ENCODE measurements around the gene TTC39C.
"Not testable (repeated sequence)": the region's sequence is repeated elsewhere in the genome, so short reads cannot be mapped to it uniquely, and the experiment has no call there.

The TTC39C gene

DNA sequence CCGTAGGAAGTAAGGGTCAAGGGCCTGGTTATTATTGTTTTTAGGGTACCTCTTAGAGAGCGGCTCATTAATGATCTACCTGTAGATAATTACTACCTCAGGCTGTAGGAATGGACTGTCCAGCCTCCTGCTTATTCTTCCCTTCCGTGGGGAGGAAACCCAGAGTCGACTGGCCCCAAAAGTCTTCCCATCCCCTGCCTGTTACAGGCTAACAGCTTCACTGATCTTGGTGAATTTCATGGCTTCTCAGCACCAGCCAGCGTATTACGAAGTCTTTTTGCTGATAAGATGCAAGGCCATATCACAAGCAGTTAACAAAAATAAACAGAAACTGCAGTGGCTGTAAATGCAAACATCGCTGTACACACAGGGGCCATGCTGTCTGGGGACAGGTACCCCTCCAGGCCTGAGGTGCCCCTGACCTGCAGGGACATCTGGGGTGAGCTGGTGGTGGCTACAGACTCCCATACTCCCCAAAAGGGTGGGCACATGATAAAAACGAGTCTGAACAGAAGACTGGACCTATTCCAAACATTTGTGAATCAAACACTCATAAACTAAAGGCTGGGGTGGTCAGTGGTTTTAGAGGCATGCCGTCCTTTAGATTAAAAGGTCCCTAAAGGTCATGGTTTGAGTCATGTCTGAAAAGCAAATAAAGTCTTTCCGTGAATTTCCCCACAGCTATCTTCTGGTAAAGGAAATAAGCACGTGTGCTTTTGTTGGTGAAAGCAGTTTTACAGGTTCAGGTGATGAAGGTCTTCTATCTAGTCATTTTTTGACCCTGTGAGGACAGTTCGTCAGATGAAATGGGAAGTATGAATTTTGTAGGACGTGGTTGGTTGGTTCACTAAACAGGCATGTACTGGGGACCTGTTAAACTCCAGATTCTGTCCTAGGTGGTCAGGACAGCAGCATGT is 36.7 kb downstream of the TTC39C start:
- in situ Hi-C loops (cut with MboI; ENCODE audit: low sequenced_read_pairs), result no loop called here

DNA sequence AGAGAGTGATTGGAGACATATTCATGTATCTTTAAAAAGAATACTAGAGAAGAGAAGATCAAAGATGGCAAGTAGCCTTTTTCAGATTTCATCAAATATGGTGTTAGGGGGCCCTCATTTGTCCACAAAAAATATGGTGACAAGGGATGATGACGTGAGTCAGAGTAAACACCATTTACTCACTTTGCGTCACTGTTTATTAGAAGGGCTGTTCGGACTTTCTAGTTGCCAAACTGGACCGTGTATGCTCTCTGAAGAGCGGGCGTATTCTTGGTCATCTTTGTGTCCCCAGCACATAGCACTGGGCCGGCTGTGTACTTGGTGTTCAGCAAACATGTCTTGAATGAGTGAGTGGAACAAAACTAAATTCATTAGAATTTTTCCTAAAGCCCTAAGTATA is 37.5 kb downstream of the TTC39C start:
- in situ Hi-C loops (cut with MboI; ENCODE audit: low sequenced_read_pairs), result no loop called here

DNA sequence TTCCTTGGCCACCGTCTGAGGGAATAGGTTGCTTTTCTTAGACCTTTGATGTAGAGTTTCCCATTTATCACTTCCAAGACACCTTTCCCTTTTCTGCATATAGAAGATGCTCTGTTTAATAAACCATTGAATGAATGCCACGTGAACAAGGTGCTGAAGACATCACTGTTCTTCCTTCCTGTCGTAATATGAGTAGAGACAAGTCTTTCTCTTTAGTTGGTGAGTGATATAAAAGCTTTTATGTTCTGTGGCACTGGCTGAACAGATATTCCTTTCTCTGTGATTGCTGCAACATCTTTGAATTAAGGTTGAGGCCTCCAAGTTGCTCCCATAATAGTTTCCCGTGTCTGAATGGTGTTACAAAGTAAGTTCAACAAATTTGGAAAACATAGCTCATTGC is 38.7 kb downstream of the TTC39C start:
- in situ Hi-C loops (cut with MboI; ENCODE audit: low sequenced_read_pairs), result no loop called here

- in situ Hi-C loops (cut with MboI; ENCODE audit: low sequenced_read_pairs), result no loop called here
These were observed 39.6 kb downstream of the TTC39C start for GRCh38 chr18:24054130-24054529.

- in situ Hi-C loops (cut with MboI; ENCODE audit: low sequenced_read_pairs), result no loop called here
These were observed 40.7 kb downstream of the TTC39C start for GRCh38 chr18:24055009-24055804.

- in situ Hi-C loops (cut with MboI; ENCODE audit: low sequenced_read_pairs), result no loop called here
These were observed 41.3 kb downstream of the TTC39C start for GRCh38 chr18:24055878-24056277.

DNA sequence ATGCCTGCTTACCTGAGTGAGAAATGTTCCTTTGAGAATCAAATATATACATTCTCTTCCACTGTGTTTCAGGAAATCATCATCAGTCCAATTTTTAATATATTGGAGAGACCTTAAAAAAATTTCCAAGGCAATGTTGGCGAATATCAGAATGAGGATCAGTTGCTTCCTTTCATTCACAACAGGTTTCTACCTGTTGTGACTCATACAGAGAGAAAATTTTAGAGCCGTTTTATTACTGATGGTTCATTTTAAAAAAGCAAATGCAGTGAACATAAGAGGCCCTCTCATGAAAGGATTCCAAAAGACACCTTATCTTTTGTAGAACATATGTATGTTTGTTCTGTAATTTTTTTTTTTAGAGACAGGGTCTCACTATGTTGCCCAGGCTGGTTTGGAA is 42.0 kb downstream of the TTC39C start:
- in situ Hi-C loops (cut with MboI; ENCODE audit: low sequenced_read_pairs), result no loop called here

DNA sequence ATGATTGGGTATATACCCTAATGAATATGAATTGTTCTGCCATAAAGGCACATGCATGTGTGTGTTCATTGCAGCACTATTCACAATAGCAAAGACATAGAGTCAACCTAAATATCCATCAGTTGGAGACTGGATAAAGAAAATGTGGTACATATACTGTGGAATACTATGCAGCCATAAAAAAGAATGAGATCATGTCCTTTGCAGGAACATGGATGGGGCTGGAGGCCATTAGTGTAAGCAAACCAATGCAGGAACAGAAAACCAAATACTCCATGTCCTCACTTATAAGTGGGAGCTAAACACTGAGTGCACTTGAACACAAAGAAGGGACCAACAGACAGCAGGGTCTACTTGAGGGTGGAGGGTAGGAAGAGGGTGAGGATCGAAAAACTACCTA is 43.2 kb downstream of the TTC39C start:
- in situ Hi-C loops (cut with MboI; ENCODE audit: low sequenced_read_pairs), result no loop called here

DNA sequence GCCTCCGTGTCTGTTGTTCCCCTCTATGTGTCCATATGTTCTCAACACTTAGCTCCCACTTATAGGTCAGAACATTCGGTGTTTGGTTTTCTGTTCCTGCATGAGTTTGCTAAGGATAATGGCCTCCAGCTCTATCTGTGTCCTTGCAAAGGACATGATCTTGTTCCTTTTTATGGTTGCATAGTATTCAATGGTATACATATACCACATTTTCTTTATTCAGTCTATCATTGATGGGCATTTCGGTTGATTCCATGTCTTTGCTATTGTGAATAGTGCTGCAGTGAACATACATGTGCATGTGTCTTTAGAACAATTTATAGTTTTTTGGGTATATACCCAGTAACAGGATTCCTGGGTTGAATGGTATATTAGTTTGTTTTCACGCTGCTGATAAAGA is 44.8 kb downstream of the TTC39C start:
- in situ Hi-C loops (cut with MboI; ENCODE audit: low sequenced_read_pairs), result not testable (repeated sequence)

DNA sequence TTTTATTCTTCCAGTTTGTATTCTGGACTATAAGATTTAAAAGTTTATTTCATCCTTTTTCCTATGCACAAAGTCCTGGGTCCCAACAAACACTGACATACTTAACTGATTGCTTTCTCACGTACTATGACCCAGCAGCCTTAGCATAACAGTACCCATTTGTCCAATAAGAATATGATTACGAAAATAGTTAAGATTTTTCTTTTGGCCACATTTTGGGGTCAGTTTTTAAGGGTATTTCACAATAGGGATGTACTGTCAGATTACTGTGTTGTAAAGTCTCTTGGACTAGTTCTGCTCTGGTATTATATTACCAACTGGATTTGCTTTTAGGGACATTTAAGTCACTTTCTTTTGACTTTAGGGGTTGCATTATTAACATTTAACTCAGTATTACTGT is 46.1 kb downstream of the TTC39C start:
- in situ Hi-C loops (cut with MboI; ENCODE audit: low sequenced_read_pairs), result no loop called here

DNA sequence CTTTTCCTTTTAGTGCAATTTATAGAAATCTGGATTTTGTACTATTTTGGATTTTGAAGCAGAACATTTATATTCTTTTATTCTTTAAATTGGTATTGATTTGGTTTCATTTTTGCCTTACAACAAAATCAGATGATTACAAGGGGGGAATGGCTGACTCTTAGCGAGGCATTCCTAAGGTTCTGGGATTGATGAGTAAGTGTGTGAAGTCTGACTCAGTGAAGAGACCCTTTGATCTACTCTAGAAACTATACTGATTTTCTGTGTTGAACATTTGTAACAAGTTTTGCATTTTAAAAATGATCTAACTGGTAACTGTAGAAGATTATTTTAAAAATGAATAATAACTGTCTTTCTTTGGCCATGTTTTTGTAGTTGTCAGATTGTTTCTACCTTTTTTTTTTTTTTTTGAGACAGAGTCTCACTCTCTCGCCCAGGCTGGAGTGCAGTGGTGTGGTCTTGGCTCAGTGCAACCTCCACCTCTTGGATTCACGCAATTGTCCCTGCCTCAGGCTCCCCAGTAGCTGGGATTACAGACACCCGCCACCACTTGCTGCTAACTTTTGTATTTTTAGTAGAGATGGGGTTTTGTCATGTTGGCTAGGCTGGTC is 48.7 kb downstream of the TTC39C start:
- in situ Hi-C loops (cut with MboI; ENCODE audit: low sequenced_read_pairs), result no loop called here

DNA sequence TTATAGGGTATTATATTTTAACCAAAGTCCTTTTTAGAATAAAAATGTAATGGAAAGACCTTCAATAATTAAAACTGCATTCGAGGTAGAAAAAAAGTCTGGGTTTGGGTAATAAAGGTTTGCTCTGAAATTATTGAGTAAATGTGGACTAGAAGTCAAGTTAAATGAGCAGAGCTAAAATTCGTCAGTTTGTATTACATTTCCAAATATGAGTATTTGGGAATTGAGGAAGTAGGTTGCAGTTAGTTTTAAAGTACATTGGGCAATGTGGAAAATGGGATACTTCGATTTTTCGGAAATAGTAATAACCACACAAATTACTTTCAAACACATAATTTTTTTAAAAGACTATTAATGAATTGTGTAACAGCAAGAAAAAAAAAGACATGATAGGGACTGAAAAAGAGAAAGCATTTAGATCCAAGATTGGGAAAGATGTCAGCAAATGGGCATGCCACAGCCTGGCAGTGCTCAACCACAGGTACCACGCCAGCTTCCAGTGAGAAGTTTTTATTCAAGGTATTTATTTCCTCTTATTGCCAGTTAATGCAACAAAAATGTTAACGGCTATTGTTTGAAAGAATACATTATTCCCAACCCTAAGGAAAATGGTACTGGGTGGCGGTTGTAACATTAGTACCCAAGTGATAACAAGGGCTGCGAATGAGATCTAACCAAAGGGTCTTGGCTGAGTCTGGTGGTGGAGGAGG is 50.0 kb downstream of the TTC39C start:
- in situ Hi-C loops (cut with MboI; ENCODE audit: low sequenced_read_pairs), result no loop called here

- in situ Hi-C loops (cut with MboI; ENCODE audit: low sequenced_read_pairs), result no loop called here
These were observed 51.4 kb downstream of the TTC39C start for GRCh38 chr18:24065906-24066305.

DNA sequence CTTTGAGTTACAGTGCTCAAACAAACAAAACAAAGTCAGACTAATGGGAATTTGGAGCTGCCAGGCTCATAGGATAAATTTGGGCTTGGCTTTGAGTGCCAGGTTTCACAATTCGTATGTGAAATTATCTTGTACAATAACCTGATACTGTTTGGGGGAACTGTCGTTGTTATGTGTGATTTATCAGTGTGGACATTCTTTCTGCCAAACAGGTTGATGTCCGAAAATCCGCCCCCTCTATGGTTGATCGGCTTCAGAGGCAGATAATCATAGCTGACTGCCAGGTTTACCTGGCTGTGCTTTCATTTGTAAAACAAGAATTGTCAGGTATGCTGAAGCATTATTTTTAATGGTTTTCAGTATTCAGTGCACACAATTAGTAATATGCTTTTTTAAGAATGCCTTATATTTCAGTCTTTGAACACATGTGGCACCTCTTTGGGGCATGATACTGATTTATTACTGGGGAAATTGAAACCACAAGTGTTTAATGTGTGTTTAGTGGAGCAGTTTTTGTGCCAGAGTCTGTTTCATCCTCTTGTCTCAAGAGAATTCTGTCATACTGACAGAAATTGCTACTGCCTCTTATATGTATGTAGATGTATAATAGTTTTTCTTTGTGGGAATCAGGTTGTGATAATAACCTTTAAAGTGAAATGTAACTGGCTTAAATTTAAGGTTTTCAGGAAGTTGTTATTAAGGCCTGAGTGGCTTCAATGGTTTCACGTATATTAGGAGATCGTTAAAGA is 54.6 kb downstream of the TTC39C start:
- in situ Hi-C loops (cut with MboI; ENCODE audit: low sequenced_read_pairs), result no loop called here

GRCh38 chr18:24071029-24071428 is 56.5 kb downstream of the TTC39C start:
- in situ Hi-C loops (cut with MboI; ENCODE audit: low sequenced_read_pairs), result no loop called here

GRCh38 chr18:24071779-24072178 is 57.2 kb downstream of the TTC39C start:
- in situ Hi-C loops (cut with MboI; ENCODE audit: low sequenced_read_pairs), result no loop called here

DNA sequence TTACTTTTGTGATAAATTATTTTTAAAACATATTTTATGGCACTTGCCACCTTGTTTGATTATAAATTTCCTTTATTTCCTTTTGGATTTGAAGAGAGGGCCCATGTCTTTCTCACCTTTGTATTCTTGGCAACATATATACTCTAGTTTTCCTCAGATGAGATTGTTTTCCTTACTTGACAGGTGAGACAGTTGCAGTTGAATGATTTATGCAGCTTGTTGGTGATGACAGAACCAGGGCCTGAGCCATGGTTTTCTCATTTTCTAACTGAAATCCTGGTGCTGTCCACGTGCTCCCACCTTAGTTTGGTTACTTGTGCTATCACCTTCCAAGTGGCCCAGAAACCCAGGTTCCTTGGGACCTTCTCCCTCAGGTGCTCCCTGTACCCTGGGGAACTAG is 58.2 kb downstream of the TTC39C start:
- in situ Hi-C loops (cut with MboI; ENCODE audit: low sequenced_read_pairs), result no loop called here

GRCh38 chr18:24073791-24074190 is 59.2 kb downstream of the TTC39C start:
- in situ Hi-C loops (cut with MboI; ENCODE audit: low sequenced_read_pairs), result no loop called here

DNA sequence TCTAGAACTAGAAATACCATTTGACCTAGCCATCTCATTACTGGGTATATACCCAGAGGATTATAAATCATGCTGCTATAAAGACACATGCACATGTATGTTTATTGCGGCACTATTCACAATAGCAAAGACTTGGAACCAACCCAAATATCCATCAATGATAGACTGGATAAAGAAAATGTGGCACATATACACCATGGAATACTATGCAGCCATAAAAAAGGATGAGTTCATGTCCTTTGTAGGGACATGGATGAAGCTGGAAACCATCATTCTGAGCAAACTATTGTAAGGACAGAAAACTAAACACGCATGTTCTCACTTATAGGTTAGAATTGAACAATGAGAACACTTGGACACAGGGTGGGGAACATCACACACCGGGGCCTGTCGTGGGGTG is 60.2 kb downstream of the TTC39C start:
- in situ Hi-C loops (cut with MboI; ENCODE audit: low sequenced_read_pairs), result not testable (repeated sequence)

Measured in HL-60/S4 treated with retinoic acid at 250 ng/mL for 4 days and 3 days (cell line).